Upper lobe of left lung (tissue), 4 donors: Measurements from ENCODE around the gene ADAM12.

Source experiments
- CTCF ChIP-seq, 6 experiments: fragments of 450-650 bp in 4 of 6; fragments of 200-600 bp in 2 of 6; sonication (generic) in 2 of 6; IDR thresholded peaks; one replicate each; pipeline ENCODE4 v1.5.1; 2016 to 2019; ENCODE audit warnings: antibody characterized with exemption in 6 of 6
- POLR2A ChIP-seq, 4 donors: fragments of 450-650 bp; IDR thresholded peaks; one replicate each; pipeline ENCODE4 v1.5.1; 2016 to 2017; ENCODE audit warnings: antibody characterized with exemption in 4 of 4, mild to moderate bottlenecking in 2 of 4
- POLR2AphosphoS5 ChIP-seq, 2 donors: sonication (generic); formaldehyde crosslinking; IDR thresholded peaks; one replicate each; pipeline ENCODE4 v1.5.1; 2017; ENCODE audit warnings: antibody characterized with exemption in 2 of 2

GRCh38 chr10:126334272-126334671, 54.0 kb downstream of the ADAM12 start:
- no peak for TF ChIP-seq CTCF (IDR thresholded peaks at IDR 0.05)
- TF ChIP-seq POLR2AphosphoS5 (IDR thresholded peaks at IDR 0.05): no peak
- no peak for TF ChIP-seq POLR2A (IDR thresholded peaks at IDR 0.05)
